Natural killer cell (primary cell): ENCODE data around the gene PHOX2B. TPM values are rescaled to one million over a fixed set of nuclear protein-coding genes. Genes with fewer than 3 reads are reported as not detected.

Experiments
- ATAC-seq, 3 donors: fragments of 150-1000 bp in 2 of 3; fragments of 200-7000 bp in 1 of 3; cut with Tn5 transposase; 1 replicate in 1 of 3; 2 replicates in 2 of 3; pipeline ENCODE4 v1.10.0; 2021; ENCODE audit warnings: mild to moderate bottlenecking in 2 of 3, moderate library complexity in 2 of 3
- DNase-seq, 2 donors: peaks; one replicate each; pipeline versions ENCODE4 v3.0.0 to v3.0.0-alpha.2; 2013 to 2021; ENCODE audit warnings: mixed read lengths in 1 of 2
- H3K27ac ChIP-seq: one replicate; pipeline ENCODE4 v1.5.1; 2013; ENCODE audit warnings: mild to moderate bottlenecking, low read length
- H3K27me3 ChIP-seq: one replicate; pipeline ENCODE4 v1.6.1; 2013; ENCODE audit warnings: low read length; ENCODE audit not compliant: control insufficient read depth, insufficient read depth
- H3K36me3 ChIP-seq: one replicate; pipeline ENCODE4 v1.6.1; 2013; ENCODE audit warnings: low read length; ENCODE audit not compliant: control insufficient read depth, insufficient read depth
- H3K4me1 ChIP-seq: one replicate; pipeline ENCODE4 v1.6.1; 2013; ENCODE audit warnings: low read length; ENCODE audit not compliant: control insufficient read depth, insufficient read depth
- H3K4me3 ChIP-seq: one replicate; pipeline ENCODE4 v1.5.1; 2013; ENCODE audit warnings: low read length
- H3K9me3 ChIP-seq: one replicate; pipeline ENCODE4 v1.6.1; 2013; ENCODE audit warnings: low read length; ENCODE audit not compliant: control insufficient read depth, insufficient read depth
- H3K27ac Mint-ChIP-seq, 2 donors: one replicate each; pipeline ENCODE4 v1.8.0; 2022; ENCODE audit warnings: mild to moderate bottlenecking in 2 of 2, mixed read lengths in 2 of 2, moderate library complexity in 1 of 2
- H3K27me3 Mint-ChIP-seq, 2 donors: one replicate each; pipeline ENCODE4 v1.8.0; 2022; ENCODE audit warnings: low read depth in 2 of 2, mixed read lengths in 2 of 2
- H3K36me3 Mint-ChIP-seq: one replicate; pipeline ENCODE4 v1.8.0; 2022; ENCODE audit warnings: mixed read lengths
- H3K4me1 Mint-ChIP-seq, 2 donors: one replicate each; pipeline ENCODE4 v1.8.0; 2022; ENCODE audit warnings: mixed read lengths in 2 of 2
- H3K4me3 Mint-ChIP-seq: one replicate; pipeline ENCODE4 v1.8.0; 2022; ENCODE audit warnings: mild to moderate bottlenecking, moderate library complexity, mixed read lengths
- H3K9me3 Mint-ChIP-seq, 2 donors: one replicate each; pipeline ENCODE4 v1.8.0; 2022; ENCODE audit warnings: mixed read lengths in 2 of 2
- CTCF ChIP-seq: fragments of 200-600 bp; IDR thresholded peaks from one replicate; pipeline ENCODE4 v1.8.0; 2022; ENCODE audit warnings: antibody characterized with exemption
- WGBS: methylation state at CpG from one replicate; pipeline ENCODE4 v1.1.7; 2013; ENCODE audit warnings: missing lambda C conversion rate; ENCODE audit not compliant: insufficient coverage; 5-methylcytosine and 5-hydroxymethylcytosine counted together
- intact Hi-C: fragments of 100-400 bp; cut with micrococcal nuclease; formaldehyde crosslinking; loops from one replicate; pipeline ENCODE4 v1.14.2; 2022
- total RNA-seq, 4 donors: library from RNA; stranded (reverse); fragments of 120-200 nt in 1 of 4; gene quantifications; one replicate each; pipeline versions ENCODE4 v1.2.3 to v1.2.4, GENCODE V29; 2013 to 2022

PHOX2B gene
- total RNA-seq, 3 donors from 2014 or later (not counting 1 experiment from before 2014, with no cell fraction given): not detected

- Histone ChIP-seq H3K4me1 (no peaks in the 10 kb centered on the region), H3K9me3 (peaks cover 2% of the 10 kb centered on the region), H3K4me3 (no peak overlapping the region), H3K36me3 (no peaks in the 10 kb centered on the region), H3K27ac (no peak overlapping the region), H3K27me3 (peaks cover 44% of the 10 kb centered on the region)
- H3K4me1 Mint-ChIP-seq: no peaks in the 10 kb centered on the region
- H3K36me3 Mint-ChIP-seq: peaks cover 7% of the 10 kb centered on the region
- no peak overlapping the region for H3K27ac Mint-ChIP-seq
- no peak overlapping the region for H3K4me3 Mint-ChIP-seq
- intact Hi-C loops: no loop called here
- no peak for TF ChIP-seq CTCF
- peaks cover 68 to 70% of the 10 kb centered on the region in 2 donors for H3K27me3 Mint-ChIP-seq
- ATAC-seq (no peak), DNase-seq (no peak)
- peaks cover 0 to 2% of the 10 kb centered on the region in 2 donors for H3K9me3 Mint-ChIP-seq
- 7% methylated on average over 20 of the region's 20 CpGs for WGBS
Observed at GRCh38 chr4:41750121-41750625, 1.6 kb upstream of the PHOX2B start.

GRCh38 chr4:41749631-41750039 lies 1.1 kb upstream of the PHOX2B start:
- peaks cover 44% of the 10 kb centered on the region for H3K27me3 ChIP-seq
- no peak overlapping the region for H3K4me3 Mint-ChIP-seq
- H3K27me3 Mint-ChIP-seq: peaks cover 68 to 72% of the 10 kb centered on the region in 2 donors

GRCh38 chr4:41748074-41748570 lies 403 bp downstream of the PHOX2B start:
- WGBS: 12% methylated on average over 19 of the region's 21 CpGs

More at GRCh38 chr4:41749631-41750039, 1.1 kb upstream of the PHOX2B start:
- WGBS: 19% methylated on average over 10 of the region's 12 CpGs
- H3K4me1 Mint-ChIP-seq: no peaks in the 10 kb centered on the region
- H3K4me3 ChIP-seq: no peak overlapping the region
- intact Hi-C loops: no loop called here
- no peaks in the 10 kb centered on the region for H3K36me3 ChIP-seq
- no peak for TF ChIP-seq CTCF
- ATAC-seq (no peak), DNase-seq (no peak)
- H3K4me1 ChIP-seq: no peaks in the 10 kb centered on the region
- no peak overlapping the region for H3K27ac Mint-ChIP-seq
- peaks cover 2% of the 10 kb centered on the region for H3K9me3 ChIP-seq
- no peak overlapping the region for H3K27ac ChIP-seq
- peaks cover 7% of the 10 kb centered on the region for H3K36me3 Mint-ChIP-seq
- no peaks in the 10 kb centered on the region for H3K9me3 Mint-ChIP-seq

More at GRCh38 chr4:41748074-41748570, 403 bp downstream of the PHOX2B start:
- Histone ChIP-seq H3K36me3 (no peaks in the 10 kb centered on the region), H3K9me3 (peaks cover 2% of the 10 kb centered on the region), H3K27ac (no peak overlapping the region), H3K27me3 (peaks cover 46% of the 10 kb centered on the region), H3K4me1 (no peaks in the 10 kb centered on the region), H3K4me3 (no peak overlapping the region)
- H3K27ac Mint-ChIP-seq: no peak overlapping the region
- H3K9me3 Mint-ChIP-seq: no peaks in the 10 kb centered on the region
- H3K4me3 Mint-ChIP-seq: no peak overlapping the region
- no peak for ATAC-seq
- peaks cover 14% of the 10 kb centered on the region for H3K36me3 Mint-ChIP-seq
- intact Hi-C loops: no loop called here
- no peak for TF ChIP-seq CTCF
- DNase-seq: no peak
- peaks cover 68 to 73% of the 10 kb centered on the region in 2 donors for H3K27me3 Mint-ChIP-seq
- H3K4me1 Mint-ChIP-seq: no peaks in the 10 kb centered on the region
